ENCODE results near the gene CHRDL2. TPM values are rescaled to one million over a fixed set of nuclear protein-coding genes. Genes with fewer than 3 reads are reported as not detected.

Gene CHRDL2
- total and polyA plus RNA-seq, 2 donors (not counting 1 experiment from before 2014, with no cell fraction given), result 0.24 TPM; not detected in 1

- H3K4me3 ChIP-seq (ENCODE audit: control extremely low read depth in 1 of 5, extremely low read depth in 1 of 5, insufficient read depth in 1 of 5, low read depth in 2 of 5, low read length in 4 of 5), result no peak overlapping the region
- no peaks in the 10 kb centered on the region for H3K79me2 ChIP-seq (ENCODE audit: control insufficient read depth, insufficient read depth, low read length)
- no peak overlapping the region for H3K27ac ChIP-seq (ENCODE audit: low read length in 2 of 2)
- intact Hi-C loops (cut with micrococcal nuclease), result no loop called here
- no peak overlapping the region for H2AFZ ChIP-seq (ENCODE audit: insufficient read depth, low read depth, low read length, poor library complexity, severe bottlenecking)
- CTCF ChIA-PET, result interaction anchor here (1.8 kb wide), 1 partner anchor 8 kb away, joined by 4 read pairs; no protein-coding TSS in a partner anchor
- no peaks in the 10 kb centered on the region for H3K9me3 ChIP-seq (ENCODE audit: control extremely low read depth in 1 of 3, control insufficient read depth in 2 of 3, insufficient read depth in 1 of 3, low read length in 2 of 3)
- Mint-ChIP-seq H3K4me1 (peaks cover 5% of the 10 kb centered on the region), H3K4me3 (no peak overlapping the region), H3K27me3 (peaks cover 32% of the 10 kb centered on the region), H3K9me3 (ENCODE audit: insufficient read depth) (no peaks in the 10 kb centered on the region), H3K27ac (no peak overlapping the region)
- H3K36me3 ChIP-seq (replicated peaks in 1 of 2; ENCODE audit: control extremely low read depth in 1 of 2, control insufficient read depth in 1 of 2, extremely low read depth in 1 of 2, insufficient read depth in 2 of 2, low read length in 1 of 2), result no peaks in the 10 kb centered on the region
- H4K20me1 ChIP-seq (ENCODE audit: control insufficient read depth, insufficient read depth, low read length, poor library complexity, severe bottlenecking), result no peaks in the 10 kb centered on the region
- POLR2A ChIA-PET, result no interaction called here
- 78% methylated on average over 5 of the region's 5 CpGs for WGBS (ENCODE audit: insufficient coverage)
- H3K4me2 ChIP-seq (replicated peaks; ENCODE audit: low read depth, low read length, poor library complexity, severe bottlenecking), result no peak overlapping the region
- no peak for ATAC-seq (ENCODE audit: low read depth)
- H3K9ac ChIP-seq (ENCODE audit: low read length), result no peak overlapping the region
- no peak for DNase-seq
- TF ChIP-seq EZH2 (IDR thresholded peaks at IDR 0.05; ENCODE audit: borderline replicate concordance, insufficient read depth, low read depth, low read length, poor library complexity, severe bottlenecking), result no peak
- TF ChIP-seq, protein P1, sequence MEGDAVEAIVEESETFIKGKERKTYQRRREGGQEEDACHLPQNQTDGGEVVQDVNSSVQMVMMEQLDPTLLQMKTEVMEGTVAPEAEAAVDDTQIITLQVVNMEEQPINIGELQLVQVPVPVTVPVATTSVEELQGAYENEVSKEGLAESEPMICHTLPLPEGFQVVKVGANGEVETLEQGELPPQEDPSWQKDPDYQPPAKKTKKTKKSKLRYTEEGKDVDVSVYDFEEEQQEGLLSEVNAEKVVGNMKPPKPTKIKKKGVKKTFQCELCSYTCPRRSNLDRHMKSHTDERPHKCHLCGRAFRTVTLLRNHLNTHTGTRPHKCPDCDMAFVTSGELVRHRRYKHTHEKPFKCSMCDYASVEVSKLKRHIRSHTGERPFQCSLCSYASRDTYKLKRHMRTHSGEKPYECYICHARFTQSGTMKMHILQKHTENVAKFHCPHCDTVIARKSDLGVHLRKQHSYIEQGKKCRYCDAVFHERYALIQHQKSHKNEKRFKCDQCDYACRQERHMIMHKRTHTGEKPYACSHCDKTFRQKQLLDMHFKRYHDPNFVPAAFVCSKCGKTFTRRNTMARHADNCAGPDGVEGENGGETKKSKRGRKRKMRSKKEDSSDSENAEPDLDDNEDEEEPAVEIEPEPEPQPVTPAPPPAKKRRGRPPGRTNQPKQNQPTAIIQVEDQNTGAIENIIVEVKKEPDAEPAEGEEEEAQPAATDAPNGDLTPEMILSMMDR (IDR thresholded peaks at IDR 0.05), result no peak
- peaks cover 0 to 6% (median 0%) of the 10 kb centered on the region in 4 experiments for H3K27me3 ChIP-seq (replicated peaks in 1 of 4; ENCODE audit: control extremely low read depth in 1 of 4, control insufficient read depth in 3 of 4, insufficient read depth in 4 of 4, low read length in 3 of 4)
- H3K4me1 ChIP-seq (ENCODE audit: control insufficient read depth in 2 of 2, insufficient read depth in 2 of 2, low read length in 2 of 2), result no peaks in the 10 kb centered on the region
These were observed 37.7 kb downstream of the CHRDL2 start for GRCh38 chr11:74693531-74693930.

DNA sequence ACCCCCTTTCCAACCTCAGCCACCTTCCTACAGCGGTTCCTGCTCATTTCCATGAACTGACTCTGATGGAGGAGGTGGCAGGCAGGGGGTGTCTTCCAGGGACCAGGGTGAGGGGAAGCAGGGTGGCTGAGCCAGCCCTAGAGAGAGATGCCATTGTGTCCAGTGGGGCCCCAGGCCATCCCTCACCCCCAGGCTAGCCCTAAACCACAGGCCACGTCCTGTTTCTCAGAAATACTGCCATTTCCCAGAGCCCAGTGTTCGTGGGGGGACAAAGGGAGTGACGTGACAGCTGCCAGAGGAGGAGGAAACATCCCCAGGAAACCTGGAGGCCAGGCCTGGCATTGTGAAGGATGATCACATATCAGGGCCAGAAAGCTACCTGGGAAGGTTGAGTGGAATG lies 39.5 kb downstream of the CHRDL2 start:
- no peak overlapping the region for H2AFZ ChIP-seq (ENCODE audit: insufficient read depth, low read depth, low read length, poor library complexity, severe bottlenecking)
- no peak overlapping the region for H3K4me3 Mint-ChIP-seq
- CTCF ChIA-PET, result no interaction called here
- intact Hi-C loops (cut with micrococcal nuclease), result no loop called here
- no peak for TF ChIP-seq EZH2 (IDR thresholded peaks at IDR 0.05; ENCODE audit: borderline replicate concordance, insufficient read depth, low read depth, low read length, poor library complexity, severe bottlenecking)
- TF ChIP-seq, protein P1 (IDR thresholded peaks at IDR 0.05), result no peak
- H3K4me3 ChIP-seq (ENCODE audit: control extremely low read depth in 1 of 5, extremely low read depth in 1 of 5, insufficient read depth in 1 of 5, low read depth in 2 of 5, low read length in 4 of 5), result no peak overlapping the region
- H3K9me3 ChIP-seq (ENCODE audit: control extremely low read depth in 1 of 3, control insufficient read depth in 2 of 3, insufficient read depth in 1 of 3, low read length in 2 of 3), result peaks cover 0 to 8% (median 0%) of the 10 kb centered on the region in 3 donors
- H4K20me1 ChIP-seq (ENCODE audit: control insufficient read depth, insufficient read depth, low read length, poor library complexity, severe bottlenecking), result no peaks in the 10 kb centered on the region
- H3K27me3 ChIP-seq (replicated peaks in 1 of 4; ENCODE audit: control extremely low read depth in 1 of 4, control insufficient read depth in 3 of 4, insufficient read depth in 4 of 4, low read length in 3 of 4), result peaks cover 0 to under 1% (median 0%) of the 10 kb centered on the region in 4 experiments
- H3K27ac Mint-ChIP-seq, result no peak overlapping the region
- no peak overlapping the region for H3K27ac ChIP-seq (ENCODE audit: low read length in 2 of 2)
- 56% methylated on average over 3 of the region's 4 CpGs for WGBS (ENCODE audit: insufficient coverage)
- no peak for ATAC-seq (ENCODE audit: low read depth)
- peaks cover 20% of the 10 kb centered on the region for H3K27me3 Mint-ChIP-seq
- H3K79me2 ChIP-seq (ENCODE audit: control insufficient read depth, insufficient read depth, low read length), result no peaks in the 10 kb centered on the region
- no peaks in the 10 kb centered on the region for H3K4me1 Mint-ChIP-seq
- H3K4me1 ChIP-seq (ENCODE audit: control insufficient read depth in 2 of 2, insufficient read depth in 2 of 2, low read length in 2 of 2), result no peaks in the 10 kb centered on the region
- H3K36me3 ChIP-seq (replicated peaks in 1 of 2; ENCODE audit: control extremely low read depth in 1 of 2, control insufficient read depth in 1 of 2, extremely low read depth in 1 of 2, insufficient read depth in 2 of 2, low read length in 1 of 2), result no peaks in the 10 kb centered on the region
- H3K9ac ChIP-seq (ENCODE audit: low read length), result no peak overlapping the region
- POLR2A ChIA-PET, result no interaction called here
- H3K9me3 Mint-ChIP-seq (ENCODE audit: insufficient read depth), result no peaks in the 10 kb centered on the region
- H3K4me2 ChIP-seq (replicated peaks; ENCODE audit: low read depth, low read length, poor library complexity, severe bottlenecking), result no peak overlapping the region
- no peak for DNase-seq
